NCI-H1436 (cell line): ENCODE data around the gene PTPRF.
"Not testable (repeated sequence)": the region's sequence is repeated elsewhere in the genome, so short reads cannot be mapped to it uniquely, and the experiment has no call there.

Experiments used
- DNase-seq: peaks from one replicate; lab custom pipeline; 2025; lab: John Stamatoyannopoulos, UW

Gene PTPRF

DNA sequence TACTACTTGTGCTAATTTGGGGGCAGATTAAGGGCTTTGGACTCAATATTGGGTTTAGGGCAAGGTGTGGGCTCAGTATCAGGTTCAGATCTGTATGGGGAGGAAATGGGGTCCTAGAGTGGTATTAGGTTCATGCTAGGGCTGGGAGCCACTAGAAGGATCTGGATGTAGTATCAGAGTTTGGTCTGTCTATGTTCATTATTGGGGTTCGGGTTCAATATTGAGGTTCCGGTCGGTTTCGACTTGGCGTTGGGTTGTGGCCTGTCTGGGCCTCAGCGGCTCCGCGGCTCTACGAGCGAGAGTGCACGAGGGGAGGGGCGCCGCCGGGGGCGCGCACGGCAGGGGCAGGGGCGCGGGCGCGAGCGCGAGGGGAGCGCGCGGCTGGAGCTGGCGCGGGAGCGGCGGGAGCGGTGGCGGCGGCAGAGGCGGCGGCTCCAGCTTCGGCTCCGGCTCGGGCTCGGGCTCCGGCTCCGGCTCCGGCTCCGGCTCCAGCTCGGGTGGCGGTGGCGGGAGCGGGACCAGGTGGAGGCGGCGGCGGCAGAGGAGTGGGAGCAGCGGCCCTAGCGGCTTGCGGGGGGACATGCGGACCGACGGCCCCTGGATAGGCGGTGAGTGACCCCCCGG, at the start of gene PTPRF:
TSS of gene PTPRF (plus strand) at position 401 of the 624 bp plus-strand sequence. CDS start 14,193 bp downstream, outside the sequence.
- DNase-seq, result peak; percentile 58

DNA sequence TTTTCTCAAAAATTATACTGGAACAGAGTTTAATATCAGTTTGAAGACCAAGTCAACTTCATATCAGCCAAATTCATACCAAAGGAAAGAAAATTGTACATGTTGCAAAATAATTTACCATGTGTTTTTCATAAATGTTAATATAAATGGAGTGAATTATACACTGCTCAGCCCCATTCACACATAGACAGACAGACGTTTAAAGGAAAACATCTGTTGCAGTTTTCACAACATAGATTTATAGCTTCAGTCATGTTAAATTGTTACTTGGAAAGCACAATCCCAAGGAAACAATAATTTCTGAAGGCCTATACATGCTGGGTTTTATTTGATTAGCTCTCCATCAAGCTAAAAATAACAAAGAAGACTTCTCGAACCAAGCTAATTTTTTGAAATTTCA, 49.2 kb upstream of the PTPRF start:
- no peak for DNase-seq

DNA sequence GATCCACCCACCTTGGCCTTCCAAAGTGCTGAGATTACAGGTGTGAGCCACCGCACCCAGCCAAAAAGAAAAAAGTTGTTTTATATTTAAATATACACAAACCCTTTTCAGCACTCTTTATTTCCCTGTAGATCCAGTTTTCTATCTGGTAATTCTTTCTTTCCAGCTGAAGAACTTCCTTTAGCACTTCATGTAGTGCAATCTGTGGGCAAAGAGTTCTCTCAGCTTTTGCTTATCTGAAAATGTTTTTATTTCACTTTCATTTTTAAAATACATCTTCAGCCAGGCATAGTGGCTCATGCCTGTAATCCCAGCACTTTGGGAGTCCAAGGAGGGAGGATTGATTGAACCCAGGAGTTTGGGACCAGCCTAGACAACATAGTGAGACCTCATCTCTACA, 48.5 kb upstream of the PTPRF start:
- DNase-seq, result no peak

DNA sequence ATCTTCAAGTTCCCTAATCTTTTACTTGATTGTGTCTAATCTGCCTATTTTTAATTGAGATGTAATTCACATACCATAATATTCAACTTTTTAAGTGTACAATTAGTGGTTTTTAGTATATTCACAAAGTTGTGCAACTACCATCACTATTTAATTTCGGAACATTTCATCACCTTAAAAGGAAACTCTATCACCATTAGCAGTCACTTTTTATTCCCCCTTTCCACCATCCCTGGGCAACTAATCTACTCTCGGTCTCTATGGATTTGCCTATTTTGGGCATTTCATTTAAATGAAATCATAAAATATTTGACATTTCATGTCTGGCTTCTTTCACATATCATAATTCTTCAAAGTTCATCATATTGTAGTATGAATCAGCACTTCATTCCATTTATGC, 46.3 kb upstream of the PTPRF start:
- no peak for DNase-seq

DNA sequence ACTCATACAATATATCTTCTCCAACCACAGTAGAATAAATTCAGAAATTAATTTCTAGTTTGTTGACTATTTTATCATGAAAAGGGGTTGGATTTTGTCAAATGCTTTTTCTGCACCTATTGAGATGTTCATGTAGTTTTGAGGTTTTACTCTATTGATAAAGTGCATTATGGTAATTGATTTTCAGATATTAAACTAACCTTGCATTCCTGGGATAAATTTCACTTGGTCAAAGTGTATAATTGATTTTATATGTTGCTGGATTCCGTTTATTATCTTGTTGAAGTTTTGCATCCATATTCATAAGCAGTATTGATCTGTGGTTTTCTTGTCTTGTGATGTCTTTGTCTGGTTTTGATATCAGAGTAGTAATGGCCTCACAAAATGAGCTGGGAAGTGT, 42.5 kb upstream of the PTPRF start:
- no peak for DNase-seq

DNA sequence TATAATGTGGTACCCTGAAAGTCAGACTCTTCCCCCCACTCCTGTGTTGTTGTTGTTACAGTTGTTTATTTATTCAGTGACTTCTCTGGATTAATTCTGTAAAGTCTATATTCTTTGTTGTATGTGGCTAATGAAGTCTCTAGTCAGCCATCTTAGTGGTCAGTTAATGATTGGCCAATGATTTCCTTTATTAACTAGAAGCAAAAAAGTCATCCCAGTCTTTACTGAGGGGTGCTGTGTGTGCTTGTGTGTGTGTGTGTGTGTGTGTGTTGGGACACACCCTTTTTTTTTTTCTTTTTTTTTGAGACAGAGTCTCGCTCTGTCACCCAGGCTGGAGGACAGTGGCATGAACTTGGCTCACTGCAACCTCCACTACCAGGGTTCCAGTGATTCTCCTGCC, 39.6 kb upstream of the PTPRF start:
- no peak for DNase-seq

DNA sequence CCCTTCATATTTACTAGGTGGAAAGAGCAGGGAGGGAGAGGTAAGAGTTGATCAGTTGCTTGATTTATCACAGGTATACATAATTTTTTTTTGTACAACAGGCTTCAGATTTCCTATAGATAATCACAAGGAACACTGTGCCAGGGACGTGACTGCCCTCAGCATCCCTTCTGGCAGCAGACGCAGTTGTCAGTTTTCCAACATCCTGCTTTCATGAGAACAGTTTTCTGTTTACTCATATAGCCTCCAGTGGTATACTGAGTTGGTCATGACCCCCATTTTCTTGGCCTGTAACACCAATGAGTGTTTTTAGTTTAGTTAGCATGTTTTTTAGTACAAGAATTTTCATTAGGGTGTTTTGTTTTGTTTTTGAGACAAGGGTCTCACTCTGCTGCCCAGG, 37.9 kb upstream of the PTPRF start:
- no peak for DNase-seq

DNA sequence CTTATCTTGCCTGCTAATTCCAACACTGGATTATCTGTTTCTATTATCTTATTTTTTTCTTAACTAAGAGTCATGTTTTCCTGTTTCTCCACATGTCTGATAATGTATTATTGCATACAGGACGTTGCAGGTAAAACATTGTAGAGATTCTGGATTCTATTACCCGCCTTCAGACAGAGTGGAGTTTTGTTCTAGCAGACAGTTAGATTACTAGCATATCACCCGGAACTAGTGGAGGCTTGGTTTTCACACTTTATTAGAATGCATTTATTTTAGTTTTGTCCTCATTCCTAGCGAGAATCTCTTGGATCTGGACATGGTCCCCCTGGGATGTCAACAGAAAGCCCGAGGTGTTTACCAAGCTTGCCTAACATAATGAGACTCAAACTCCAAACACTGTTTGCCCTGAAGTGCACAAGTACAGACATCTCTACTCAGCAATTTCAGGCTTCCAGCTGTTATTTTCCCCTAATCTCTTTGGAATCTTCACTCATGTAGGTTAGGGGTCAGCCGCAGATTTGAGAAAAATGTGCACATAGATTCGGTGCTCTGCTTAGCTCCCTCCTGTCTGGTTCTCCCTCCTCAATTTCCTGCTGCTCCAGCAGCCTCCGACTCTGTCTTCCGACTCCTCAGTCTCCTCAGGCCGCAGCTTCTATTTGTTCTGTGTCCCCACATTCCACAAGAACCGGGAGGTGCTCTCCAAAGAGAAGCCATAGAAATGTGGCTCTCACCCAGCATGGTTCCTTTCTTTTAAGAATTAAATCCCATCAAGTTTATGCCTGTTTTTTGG, 36.8 kb upstream of the PTPRF start:
- no peak for DNase-seq

DNA sequence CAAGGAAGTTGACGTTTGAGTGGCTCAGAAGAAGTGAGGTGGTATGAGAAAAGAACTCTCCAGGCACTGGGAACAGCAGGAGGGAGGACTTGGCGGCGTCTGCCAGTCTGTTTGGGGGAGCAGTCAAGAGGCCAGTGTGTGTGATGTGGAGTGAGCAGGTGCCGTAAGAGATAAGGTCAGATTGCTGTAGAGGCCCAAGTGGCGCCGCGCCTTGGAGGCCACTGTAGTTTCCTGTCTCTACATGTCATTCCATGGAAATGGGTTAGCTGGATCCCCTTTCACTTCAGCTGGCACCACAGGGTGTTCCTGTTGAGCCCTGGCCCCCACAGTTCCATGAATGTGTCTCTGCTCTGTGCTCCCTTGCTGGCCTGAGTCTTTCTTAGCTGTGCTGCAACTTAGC, 35.5 kb upstream of the PTPRF start:
- DNase-seq, result no peak

DNA sequence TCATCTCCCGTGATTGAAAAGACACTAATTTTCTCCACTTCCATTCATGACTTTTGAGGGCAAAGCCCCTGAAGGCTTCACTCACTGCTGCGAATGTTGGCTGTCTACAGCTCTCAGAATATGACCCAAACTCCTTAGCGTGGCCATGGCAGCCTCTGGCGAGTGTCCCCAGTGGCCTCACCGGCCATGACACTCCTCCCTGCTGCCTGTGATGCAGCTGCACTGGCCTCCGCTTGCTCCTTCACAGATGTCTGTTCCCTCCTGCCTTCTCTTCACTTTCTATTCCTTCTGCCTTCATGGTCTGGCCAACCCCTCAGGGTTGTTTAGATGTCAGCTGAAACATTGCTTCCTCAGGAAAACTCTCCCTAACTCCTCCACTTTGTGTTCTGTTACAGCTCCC, 30.8 kb upstream of the PTPRF start:
- no peak for DNase-seq

DNA sequence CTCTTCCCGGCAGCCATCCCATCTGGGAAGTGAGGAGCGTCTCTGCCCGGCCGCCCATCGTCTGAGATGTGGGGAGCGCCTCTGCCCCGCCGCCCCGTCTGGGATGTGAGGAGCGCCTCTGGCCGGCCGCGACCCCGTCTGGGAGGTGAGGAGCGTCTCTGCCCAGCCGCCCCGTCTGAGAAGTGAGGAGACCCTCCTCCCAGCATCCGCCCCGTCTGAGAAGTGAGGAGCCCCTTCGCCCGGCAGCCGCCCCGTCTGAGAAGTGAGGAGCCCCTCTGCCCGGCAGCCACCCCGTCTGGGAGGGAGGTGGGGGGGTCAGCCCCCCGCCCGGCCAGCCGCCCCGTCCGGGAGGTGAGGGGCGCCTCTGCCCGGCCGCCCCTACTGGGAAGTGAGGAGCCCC, 28.9 kb upstream of the PTPRF start:
- not testable (repeated sequence) for DNase-seq

DNA sequence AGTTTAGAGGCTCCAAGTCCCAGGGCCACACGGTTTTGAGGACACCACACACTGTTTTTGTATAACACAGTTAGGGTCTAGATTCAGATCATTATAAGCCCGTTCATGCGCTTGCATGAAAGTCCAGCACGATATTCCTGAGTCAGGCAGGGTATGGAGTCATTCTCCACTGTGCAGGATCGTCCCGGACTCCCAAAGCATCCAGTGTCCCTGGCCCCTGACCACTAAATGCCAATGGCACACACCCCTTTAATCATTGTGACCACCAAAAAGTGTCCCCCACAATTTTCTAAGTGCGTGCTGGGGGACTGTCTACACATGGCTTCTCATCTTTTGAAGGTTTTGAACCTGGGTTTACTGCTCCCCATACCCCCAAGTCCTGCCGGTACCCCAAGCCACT, 27.1 kb upstream of the PTPRF start:
- DNase-seq, result no peak

DNA sequence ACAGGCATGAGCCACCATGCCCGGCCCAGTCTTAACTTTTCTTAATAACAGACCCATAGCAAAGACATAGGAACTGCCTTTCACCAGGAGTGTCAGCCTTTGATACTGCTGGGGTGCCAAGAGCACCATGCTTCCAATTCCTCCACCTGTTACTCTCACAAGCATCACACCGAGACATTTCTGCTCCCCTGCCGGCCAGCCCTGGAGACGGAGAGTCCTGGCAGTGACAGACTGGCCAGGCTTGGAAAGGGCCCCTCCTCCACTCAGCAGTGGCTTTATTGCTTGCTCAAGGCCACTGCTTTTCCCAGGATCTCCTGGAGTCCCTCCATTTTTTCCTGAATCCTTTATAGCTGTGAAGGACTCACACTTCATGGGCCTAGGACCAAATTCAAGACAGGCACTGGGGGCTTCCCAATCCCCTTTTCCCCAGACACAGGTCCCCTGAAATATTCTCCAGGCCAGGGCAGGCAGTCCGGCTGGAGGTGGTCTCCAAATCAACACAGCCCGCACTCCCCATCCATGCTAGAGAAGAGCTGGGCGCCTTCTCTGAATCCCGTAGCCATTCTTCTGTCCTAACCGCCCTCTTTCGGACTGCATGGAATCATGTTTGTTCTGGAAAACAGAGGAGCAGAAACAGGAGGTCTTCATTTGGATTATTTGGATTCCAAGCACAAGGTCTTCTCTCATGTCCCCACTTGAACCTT, 25.5 kb upstream of the PTPRF start:
- DNase-seq, result no peak

DNA sequence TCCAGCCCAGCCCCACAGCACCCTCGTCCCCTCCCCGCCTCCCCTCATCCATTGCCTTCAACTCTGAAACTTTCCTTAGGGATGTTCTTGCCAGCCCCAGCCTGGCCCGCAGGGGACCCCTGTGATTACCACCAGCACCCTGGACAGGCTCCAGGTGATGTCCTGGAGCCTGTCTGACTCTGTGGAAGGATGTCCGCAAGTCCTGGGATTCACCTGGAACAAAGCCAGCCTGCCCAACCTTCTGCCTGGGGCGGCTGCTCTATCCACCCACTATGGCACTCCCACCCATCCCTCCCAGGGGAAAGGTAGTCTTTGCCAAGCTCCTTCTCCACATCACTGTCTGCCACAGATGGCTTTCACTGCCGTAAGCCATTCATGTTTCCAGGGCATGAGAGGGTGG, 24.4 kb upstream of the PTPRF start:
- no peak for DNase-seq

DNA sequence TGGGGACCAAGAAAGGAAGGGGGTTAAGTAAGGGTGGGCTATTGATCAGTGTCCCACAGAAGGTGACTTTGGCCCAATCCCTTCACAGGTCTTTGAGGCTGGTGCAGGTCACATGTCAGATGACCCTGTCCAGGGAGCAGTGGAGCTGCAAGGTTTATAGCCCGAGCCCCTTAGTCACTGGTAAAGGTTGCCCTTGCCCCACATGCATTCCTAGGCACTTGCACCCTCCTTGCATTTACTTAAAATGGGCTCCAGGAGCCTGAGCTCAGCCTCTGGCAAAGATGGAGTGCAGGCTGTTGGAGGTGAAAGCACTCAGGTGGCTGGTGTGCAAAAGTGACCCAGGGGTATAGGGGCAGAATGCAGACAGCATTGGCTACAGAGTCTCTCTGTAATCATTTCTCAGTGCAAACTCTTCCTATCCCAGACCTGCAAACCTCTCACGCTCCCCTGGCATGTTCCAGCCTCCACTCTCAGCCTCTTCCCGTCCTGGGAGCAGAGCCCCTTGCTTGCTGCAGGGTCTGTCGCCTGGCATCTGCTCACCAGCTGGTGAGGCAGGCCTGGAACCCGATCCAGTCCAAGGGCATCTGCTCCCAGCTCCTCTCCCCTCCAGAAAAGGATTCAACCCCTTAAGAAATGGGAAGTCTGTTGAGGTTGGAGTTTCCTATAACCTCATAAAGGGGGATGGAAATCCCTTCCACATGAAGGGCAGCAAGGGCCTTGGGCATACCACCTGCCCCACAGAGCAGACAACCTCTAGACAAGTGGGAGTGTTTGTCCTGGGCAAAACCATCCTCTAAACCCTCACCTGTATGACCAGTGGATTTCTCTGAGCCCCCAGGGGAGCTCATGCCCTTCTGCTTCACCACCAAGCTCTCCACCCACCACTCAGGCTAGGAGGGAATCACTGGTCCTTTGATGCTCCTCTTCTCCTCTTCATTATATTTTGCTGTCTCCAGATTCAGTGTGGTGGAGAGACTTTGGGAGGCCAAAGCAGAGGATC, 23.1 kb upstream of the PTPRF start:
- DNase-seq, result no peak

DNA sequence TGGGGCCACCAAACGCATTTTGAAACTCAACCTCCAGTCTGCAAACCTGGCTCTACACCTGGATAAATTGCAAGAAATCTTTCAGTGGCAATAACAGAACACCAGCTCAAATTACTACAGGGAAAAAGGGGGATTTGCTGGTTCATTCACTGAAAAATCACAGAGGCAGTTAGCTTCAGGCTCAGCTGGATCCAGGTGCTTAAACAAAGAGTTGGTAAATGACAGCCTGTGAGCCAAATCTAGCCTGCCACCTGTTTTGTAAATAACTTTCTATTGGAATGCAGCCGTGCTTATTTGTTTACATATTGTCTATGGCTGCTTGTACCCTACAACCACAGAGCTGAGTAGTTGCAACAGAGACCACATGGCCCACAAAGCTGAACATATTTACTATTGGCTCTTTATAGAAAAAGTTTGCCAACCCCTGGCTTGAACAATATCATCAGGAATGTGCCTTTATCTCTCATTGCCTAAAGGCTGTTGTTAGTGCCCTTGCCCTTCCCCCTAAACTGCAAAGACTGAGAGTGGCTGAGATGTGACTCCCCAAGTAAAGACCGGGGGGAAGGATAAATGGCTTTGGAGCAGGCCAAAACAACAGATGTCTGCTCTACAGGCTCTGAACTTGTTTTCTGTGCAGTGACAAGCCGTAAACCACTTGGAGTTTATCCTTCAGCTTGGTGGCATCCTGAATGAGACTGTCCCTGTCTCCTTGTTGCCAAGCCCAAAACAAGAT, 21.5 kb upstream of the PTPRF start:
- DNase-seq, result no peak

DNA sequence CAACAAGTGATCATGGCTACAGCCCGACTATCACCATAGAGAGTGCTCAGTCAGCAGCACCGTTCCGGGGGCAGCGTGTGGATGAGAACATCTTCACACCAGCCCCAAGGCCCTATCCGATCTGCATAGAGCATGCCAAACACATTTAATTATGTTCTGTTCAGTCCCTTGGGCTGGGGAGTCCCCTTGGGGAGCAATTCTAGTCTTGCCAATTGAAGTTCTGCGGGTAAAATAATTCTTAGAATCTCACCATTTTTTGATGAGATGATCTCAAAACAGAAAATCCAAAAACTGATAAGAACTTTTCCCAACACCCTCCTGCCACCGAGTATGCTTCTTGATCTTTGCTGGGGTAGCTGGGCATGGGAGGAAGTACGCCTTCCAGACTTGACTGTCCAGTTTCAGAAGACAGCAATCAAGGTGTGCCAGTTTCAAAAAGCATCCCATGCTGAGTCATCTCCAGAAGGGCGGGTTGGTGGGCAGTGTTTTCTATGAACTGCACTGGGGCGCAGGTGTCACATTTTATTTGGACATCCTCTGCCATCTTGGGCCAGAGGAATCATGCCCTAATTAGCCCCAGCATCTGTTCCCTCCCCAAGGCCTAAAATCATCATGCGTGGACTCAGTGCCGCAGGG, 20.8 kb upstream of the PTPRF start:
- no peak for DNase-seq

DNA sequence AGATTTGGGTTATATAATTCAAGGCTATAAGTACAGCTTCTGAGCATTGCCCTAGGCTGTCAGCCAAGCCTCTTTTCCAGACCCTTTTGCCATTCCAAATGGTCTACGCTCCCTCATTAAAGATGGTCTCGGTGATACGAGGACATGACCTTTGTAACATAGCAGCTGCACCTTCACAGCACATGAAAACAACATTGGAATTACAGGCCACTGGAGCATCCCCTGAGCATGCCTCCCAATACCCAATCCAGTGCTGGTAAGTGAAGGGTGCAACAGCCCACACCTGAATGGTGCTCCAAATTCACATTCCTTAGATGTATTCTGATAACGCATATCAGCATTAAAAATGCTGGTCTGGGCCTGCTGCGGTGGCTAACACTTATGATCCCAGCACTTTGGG, 20.1 kb upstream of the PTPRF start:
- no peak for DNase-seq

DNA sequence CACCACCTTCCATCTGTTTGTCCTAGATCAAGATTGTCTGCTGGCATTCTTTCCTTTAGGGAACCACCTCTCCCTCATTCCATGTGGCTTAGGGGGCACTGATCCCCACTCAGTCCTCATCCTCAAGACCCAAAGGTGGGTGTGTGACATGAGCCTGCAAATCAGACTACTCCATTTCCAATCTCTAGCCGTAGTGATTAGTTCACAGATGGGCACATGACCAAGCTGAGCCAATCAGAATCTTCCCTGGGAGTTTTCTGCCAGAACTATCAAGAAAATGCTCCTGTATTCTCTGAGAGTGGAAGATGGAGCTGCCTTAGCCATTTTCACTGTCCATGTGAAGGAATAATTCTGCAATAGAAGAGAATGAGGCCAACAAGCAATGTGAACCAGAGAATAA, 19.3 kb upstream of the PTPRF start:
- DNase-seq, result no peak

DNA sequence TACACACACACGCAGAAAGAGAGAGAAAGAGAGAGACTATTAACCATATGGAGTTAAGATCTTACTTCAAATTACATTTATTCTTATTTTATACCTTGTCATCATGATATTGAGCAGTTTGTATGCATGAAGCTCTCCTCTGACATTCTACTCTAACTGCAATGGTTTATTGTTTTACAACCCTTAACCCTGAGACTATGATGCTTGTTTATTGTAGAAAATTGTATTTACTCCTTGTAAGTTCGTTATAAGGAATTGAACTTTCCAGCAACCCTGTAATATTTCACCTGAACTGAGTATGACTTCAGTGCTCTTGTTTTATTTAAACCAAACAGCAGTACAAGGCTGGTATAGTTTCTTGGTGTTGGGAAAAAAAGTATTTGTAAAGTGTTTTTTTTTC, 18.6 kb upstream of the PTPRF start:
- no peak for DNase-seq

DNA sequence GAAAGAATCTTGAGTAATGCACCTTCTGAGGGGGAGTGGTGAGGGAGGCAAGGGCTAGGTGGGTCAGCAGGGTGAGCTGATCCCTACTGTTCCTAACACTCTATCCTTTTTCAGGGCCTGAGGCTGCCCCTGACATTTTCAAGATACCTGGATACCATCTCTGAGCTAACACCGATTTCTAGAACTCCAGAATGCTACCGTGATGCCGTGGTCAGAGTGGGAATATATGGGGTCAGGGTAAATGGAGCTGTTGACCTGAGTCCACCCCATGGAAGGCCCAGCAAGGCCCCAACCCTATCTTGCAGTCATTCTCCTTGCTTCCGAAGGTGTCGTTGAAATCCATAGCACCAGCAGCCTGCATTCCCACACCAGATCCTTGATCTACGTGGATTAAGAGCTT, 18.0 kb upstream of the PTPRF start:
- no peak for DNase-seq
